Measurements from ENCODE around the gene TMED7. TPM values are rescaled to one million over a fixed set of nuclear protein-coding genes. Genes with fewer than 3 reads are reported as not detected.

The TMED7 gene
- total RNA-seq, 1 donor from 2014 or later: 121 TPM

GRCh38 chr5:115575167-115576070 lies 50.4 kb downstream of the TMED7 start:
- no peak for TF ChIP-seq CTCF (IDR thresholded peaks at IDR 0.05; ENCODE audit: insufficient read depth, low read length, poor library complexity, severe bottlenecking)
- peak; percentile 45 for DNase-seq (ENCODE audit: low read depth)
- no peak overlapping the region for H3K4me3 ChIP-seq (ENCODE audit: low read depth, low read length)
- no peaks in the 10 kb centered on the region for H3K27me3 ChIP-seq (ENCODE audit: control insufficient read depth, insufficient read depth, low read length)
- no peaks in the 10 kb centered on the region for H3K36me3 ChIP-seq (ENCODE audit: control insufficient read depth, insufficient read depth, low read length)

DNA sequence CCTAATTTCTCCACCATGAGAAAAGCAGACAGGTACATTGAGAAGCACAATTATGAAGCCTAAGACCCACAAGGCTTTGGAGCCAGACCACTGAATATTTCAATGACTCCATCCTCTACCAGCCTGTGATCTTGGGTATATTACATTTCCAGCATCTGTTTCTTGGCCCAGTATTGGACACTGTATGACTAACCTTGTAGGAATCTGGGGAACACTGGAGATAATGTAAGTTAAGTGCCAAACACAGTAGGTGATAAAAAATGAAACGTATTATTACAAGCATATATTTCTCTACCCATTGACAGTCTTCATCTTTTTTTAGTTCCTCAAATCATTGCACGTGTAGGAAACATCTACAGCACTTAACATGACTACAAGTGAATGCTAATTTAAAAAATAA lies 52.7 kb downstream of the TMED7 start:
- DNase-seq (ENCODE audit: low read depth): no peak
- no peak for TF ChIP-seq CTCF (IDR thresholded peaks at IDR 0.05; ENCODE audit: insufficient read depth, low read length, poor library complexity, severe bottlenecking)
- Histone ChIP-seq H3K36me3 (ENCODE audit: control insufficient read depth, insufficient read depth, low read length) (no peaks in the 10 kb centered on the region), H3K4me3 (ENCODE audit: low read depth, low read length) (no peak overlapping the region), H3K27me3 (ENCODE audit: control insufficient read depth, insufficient read depth, low read length) (no peaks in the 10 kb centered on the region)

DNA sequence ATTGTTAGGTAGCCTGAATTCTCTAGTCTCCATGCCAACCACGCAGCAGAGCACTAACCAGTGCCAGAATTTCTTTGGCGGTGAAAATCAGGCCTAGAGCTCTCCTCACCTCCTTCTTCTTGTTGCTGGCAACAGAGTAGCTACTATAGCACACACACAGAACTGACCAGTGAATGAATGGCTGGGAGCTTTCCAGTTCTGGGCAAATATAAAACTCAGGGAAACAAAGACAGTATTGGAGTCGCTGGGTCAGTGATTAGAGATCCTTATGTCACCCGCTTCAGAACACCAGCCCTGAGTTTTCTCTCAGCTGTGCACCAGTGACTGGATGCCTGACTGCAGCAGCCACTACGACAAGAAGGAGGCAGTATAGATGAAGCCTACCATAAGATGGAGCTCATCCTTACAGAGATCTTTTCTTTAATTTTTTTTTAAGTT lies 54.4 kb downstream of the TMED7 start:
- no peak for DNase-seq (ENCODE audit: low read depth)
- no peaks in the 10 kb centered on the region for H3K27me3 ChIP-seq (ENCODE audit: control insufficient read depth, insufficient read depth, low read length)
- TF ChIP-seq CTCF (IDR thresholded peaks at IDR 0.05; ENCODE audit: insufficient read depth, low read length, poor library complexity, severe bottlenecking): no peak
- no peaks in the 10 kb centered on the region for H3K36me3 ChIP-seq (ENCODE audit: control insufficient read depth, insufficient read depth, low read length)
- no peak overlapping the region for H3K4me3 ChIP-seq (ENCODE audit: low read depth, low read length)

- DNase-seq (ENCODE audit: low read depth): no peak
- Histone ChIP-seq H3K4me3 (ENCODE audit: low read depth, low read length) (no peak overlapping the region), H3K36me3 (ENCODE audit: control insufficient read depth, insufficient read depth, low read length) (no peaks in the 10 kb centered on the region), H3K27me3 (ENCODE audit: control insufficient read depth, insufficient read depth, low read length) (no peaks in the 10 kb centered on the region)
- TF ChIP-seq CTCF (IDR thresholded peaks at IDR 0.05; ENCODE audit: insufficient read depth, low read length, poor library complexity, severe bottlenecking): no peak
These were observed 57.2 kb downstream of the TMED7 start for GRCh38 chr5:115568668-115569067.

GRCh38 chr5:115565233-115565632 lies 60.6 kb downstream of the TMED7 start:
- no peaks in the 10 kb centered on the region for H3K27me3 ChIP-seq (ENCODE audit: control insufficient read depth, insufficient read depth, low read length)
- no peaks in the 10 kb centered on the region for H3K36me3 ChIP-seq (ENCODE audit: control insufficient read depth, insufficient read depth, low read length)
- H3K4me3 ChIP-seq (ENCODE audit: low read depth, low read length): no peak overlapping the region
- DNase-seq (ENCODE audit: low read depth): no peak
- TF ChIP-seq CTCF (IDR thresholded peaks at IDR 0.05; ENCODE audit: insufficient read depth, low read length, poor library complexity, severe bottlenecking): no peak

Other genes with a start within 250 kb of the TMED7 start
- 15.9 and 18.9 TPM in 2 replicates for gene FEM1C, start 81.3 kb downstream of the TMED7 start, total RNA-seq
- gene TICAM2, start 23.6 kb downstream of the TMED7 start, total RNA-seq: 0.55 and 2.3 TPM in 2 replicates
- 9.7 and 11.7 TPM in 2 replicates for gene CDO1, start 190.6 kb upstream of the TMED7 start, total RNA-seq
- 23.9 and 35.1 TPM in 2 replicates for gene ATG12, start 215.5 kb upstream of the TMED7 start, total RNA-seq
- gene AP3S1, start 215.9 kb upstream of the TMED7 start, total RNA-seq: 116 and 208 TPM in 2 replicates

Data from kidney epithelial cell (primary cell).